Left colon (tissue), 2 donors: ENCODE measurements around the gene CCP110. TPM values are rescaled to one million over a fixed set of nuclear protein-coding genes. Genes with fewer than 3 reads are reported as not detected.

ENCODE experiments used
- ATAC-seq: fragments of 200-7000 bp; cut with Tn5 transposase; one replicate; pipeline ENCODE4 v1.9.1; 2020; ENCODE audit warnings: mild to moderate bottlenecking, moderate library complexity
- DNase-seq, 2 donors: peaks; one replicate each; pipeline ENCODE4 v3.0.0-alpha.2; 2020
- intact Hi-C, 2 donors: fragments of 100-400 bp; cut with DNase I in 1 of 2; cut with micrococcal nuclease in 1 of 2; formaldehyde crosslinking; loops; one replicate each; pipeline versions ENCODE4 v1.11.2 to v1.14.0; 2022; cut with DNase I, micrococcal nuclease
- long read RNA-seq: library from polyadenylated mRNA; unstranded; transcript quantifications from one replicate; pipeline ENCODE4 v2.0.0, GENCODE V29; 2021
- total RNA-seq, 2 donors: library from RNA; stranded (reverse); fragmentation: NEBNext Ultra II Directional; extraction: Animal tissue kit (Norgen Biotek cat#: 25700); gene quantifications; one replicate each; pipeline ENCODE4 v1.2.1, GENCODE V29; 2021
- donor health status: DM: no; HTN: no; CAD: no.
- donor health status: DM: yes; HTN: yes; CAD: no.

Gene CCP110
- total RNA-seq = 1 to 10 TPM; 9.0 to 9.9 TPM
- long read RNA-seq, full-length matches to known transcripts = 1 of 6 reads
- long read RNA-seq, partial matches to known transcripts = 4 of 6 reads
- long read RNA-seq, other reads (novel, unspliced or antisense) = 1 of 6 reads

- intact Hi-C loops = no loop called here
- peak; percentile 97 to 98 for DNase-seq
- peak; percentile 73 for ATAC-seq
Observed at GRCh38 chr16:19523559-19524355, at the start of gene CCP110. CCP110 (plus strand) TSS chr16:19523942; CDS start chr16:19527882, 3,940 bp downstream.

GRCh38 chr16:19474617-19475016 is 49.1 kb upstream of the CCP110 start:
- ATAC-seq (no peak), DNase-seq (no peak)
- intact Hi-C loops = no loop called here

GRCh38 chr16:19478505-19478904 is 45.2 kb upstream of the CCP110 start:
- DNase-seq = no peak
- no peak for ATAC-seq
- intact Hi-C loops = no loop called here

DNA sequence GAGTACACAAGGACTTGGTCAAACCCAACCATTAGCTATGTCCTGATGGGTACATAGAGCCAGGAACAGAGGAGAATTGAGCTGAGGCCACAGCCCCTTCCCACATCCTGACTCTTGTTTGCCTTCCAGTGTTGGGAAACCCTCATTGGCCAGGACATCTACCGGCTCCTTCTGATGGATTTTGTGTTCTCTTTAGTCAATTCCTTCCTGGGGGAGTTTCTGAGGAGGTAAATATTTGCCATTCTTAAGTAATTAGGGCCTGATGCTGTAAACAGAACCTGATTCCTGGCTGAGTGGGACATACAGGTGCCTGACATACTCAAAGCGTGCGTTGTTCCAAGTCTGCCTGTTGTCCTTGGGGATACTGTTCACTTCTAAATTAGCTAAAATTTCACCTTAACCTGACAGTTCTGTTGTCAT is 44.4 kb upstream of the CCP110 start:
- ATAC-seq = no peak

GRCh38 chr16:19481296-19481695 is 42.4 kb upstream of the CCP110 start:
- intact Hi-C loops = no loop called here
- ATAC-seq = no peak

More for the DNA sequence above, 44.4 kb upstream of the CCP110 start:
- no peak for DNase-seq
- intact Hi-C loops = no loop called here

DNA sequence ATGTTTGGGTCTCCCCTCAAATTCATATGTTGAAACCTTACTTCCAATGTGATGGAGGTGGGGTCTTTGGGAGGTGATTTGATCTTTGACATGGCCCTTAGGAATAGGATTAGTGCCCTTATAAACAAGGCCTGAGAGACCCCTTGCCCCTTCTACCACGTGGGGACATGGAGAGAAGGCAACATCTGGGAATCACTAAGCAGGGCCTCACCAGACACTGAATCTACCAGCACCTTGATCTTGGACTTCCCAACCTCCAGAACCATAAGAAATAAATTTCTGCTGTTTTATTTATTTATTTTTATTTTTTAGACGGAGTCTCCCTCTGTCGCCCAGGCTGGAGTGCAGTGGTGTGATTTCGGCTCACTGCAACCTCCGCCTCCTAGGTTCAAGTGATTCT is 42.0 kb upstream of the CCP110 start:
- DNase-seq (no peak), ATAC-seq (no peak)
- intact Hi-C loops = no loop called here

More at GRCh38 chr16:19481296-19481695, 42.4 kb upstream of the CCP110 start:
- DNase-seq = no peak

GRCh38 chr16:19482291-19482690 is 41.5 kb upstream of the CCP110 start:
- peak; percentile 66 for ATAC-seq
- DNase-seq = no peak
- intact Hi-C loops = no loop called here

DNA sequence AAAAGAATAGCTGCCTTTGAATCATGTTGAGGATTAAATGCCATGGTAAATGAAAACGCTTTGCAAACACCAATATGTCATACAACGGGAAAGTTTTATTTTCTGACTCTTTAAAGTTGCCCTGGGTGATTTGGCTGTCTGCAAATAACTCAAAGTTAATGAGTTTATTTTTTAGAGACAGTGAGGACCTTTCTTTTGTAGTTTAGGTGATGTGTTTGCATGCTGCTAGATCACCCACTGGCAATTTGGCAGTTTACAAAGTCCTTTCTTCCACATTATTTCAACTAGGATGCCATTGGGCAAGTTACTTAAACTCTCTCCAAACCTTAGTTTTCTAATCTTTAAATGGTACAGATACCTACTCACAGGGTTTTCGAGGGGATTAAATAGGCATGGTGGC is 39.6 kb upstream of the CCP110 start:
- intact Hi-C loops = no loop called here
- no peak for DNase-seq
- ATAC-seq = no peak

GRCh38 chr16:19485611-19486010 is 38.1 kb upstream of the CCP110 start:
- intact Hi-C loops = no loop called here
- DNase-seq = no peak

GRCh38 chr16:19486051-19486450 is 37.7 kb upstream of the CCP110 start:
- ATAC-seq = no peak

More at GRCh38 chr16:19485611-19486010, 38.1 kb upstream of the CCP110 start:
- ATAC-seq = no peak

GRCh38 chr16:19486750-19487325 is 36.9 kb upstream of the CCP110 start:
- no peak for DNase-seq
- no peak for ATAC-seq
- intact Hi-C loops = no loop called here

More at GRCh38 chr16:19486051-19486450, 37.7 kb upstream of the CCP110 start:
- intact Hi-C loops = no loop called here
- no peak for DNase-seq

- DNase-seq (peak; percentile 74 to 90), ATAC-seq (peak; percentile 95)
- intact Hi-C loops = no loop called here
Observed at GRCh38 chr16:19488213-19488640, 35.5 kb upstream of the CCP110 start.

GRCh38 chr16:19490619-19491018 is 33.1 kb upstream of the CCP110 start:
- ATAC-seq = no peak
- intact Hi-C loops = no loop called here
- no peak for DNase-seq

- intact Hi-C loops = no loop called here
- ATAC-seq = no peak
- DNase-seq = no peak
Observed at GRCh38 chr16:19497176-19497575, 26.6 kb upstream of the CCP110 start.

DNA sequence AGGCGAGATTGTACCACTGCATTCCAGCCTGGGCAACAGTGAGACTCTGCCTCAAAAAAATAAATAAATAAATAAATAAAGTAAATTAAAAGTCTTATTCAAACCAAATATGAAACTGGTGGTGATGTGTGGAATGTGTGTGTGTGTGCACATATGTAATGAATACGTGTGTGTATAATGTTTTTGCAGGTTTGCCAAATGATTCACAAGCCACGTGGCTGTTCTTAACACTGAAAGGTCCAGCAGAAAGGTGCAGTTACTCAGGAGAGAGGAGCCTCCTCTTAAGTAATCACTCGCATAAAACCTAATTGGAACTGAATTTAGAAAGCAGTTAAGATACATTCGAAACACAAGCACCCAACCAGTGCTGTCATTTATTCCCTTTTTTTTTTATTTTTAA is 24.7 kb upstream of the CCP110 start:
- intact Hi-C loops = no loop called here
- ATAC-seq (no peak), DNase-seq (no peak)

GRCh38 chr16:19499481-19499880 is 24.3 kb upstream of the CCP110 start:
- intact Hi-C loops = no loop called here
- DNase-seq (no peak), ATAC-seq (no peak)

- DNase-seq (peak; percentile 68 to 82), ATAC-seq (peak; percentile 75)
- intact Hi-C loops = loop anchor here in 1 of 2 donors (10.0 kb wide), 1 partner anchor 118 kb away; no protein-coding TSS in a partner anchor
Observed at GRCh38 chr16:19502395-19503131, 21.2 kb upstream of the CCP110 start.

DNA sequence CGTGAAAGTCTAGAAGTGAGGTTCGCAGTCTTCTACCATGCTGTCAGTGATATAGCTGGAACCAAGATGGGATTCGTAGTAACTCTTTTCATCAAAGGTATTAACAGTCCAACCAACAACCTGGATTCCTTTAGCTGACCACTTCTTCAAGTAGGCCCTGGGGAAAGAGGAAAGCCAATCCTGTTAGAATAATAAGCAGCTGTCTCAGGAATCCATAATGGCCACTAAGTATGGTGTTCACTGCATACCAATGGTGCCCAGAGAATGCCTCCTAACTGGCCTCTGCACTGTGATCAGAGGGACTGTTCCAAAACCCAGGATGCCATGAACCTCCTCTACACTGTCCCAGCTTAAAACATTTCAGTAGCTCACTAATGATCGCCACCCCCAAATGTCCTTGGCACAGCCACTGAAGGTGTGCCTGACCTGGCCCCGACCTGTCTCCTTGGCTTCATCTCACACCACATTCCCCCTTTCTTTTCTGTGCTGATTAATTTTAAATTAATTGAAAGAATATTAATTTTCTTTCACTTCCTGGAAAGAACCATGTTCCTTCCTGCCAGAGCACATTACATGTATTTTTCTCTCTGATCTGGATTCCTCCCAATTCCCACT is 20.2 kb upstream of the CCP110 start:
- ATAC-seq (no peak), DNase-seq (no peak)
- intact Hi-C loops = loop anchor here in 1 of 2 donors (10.0 kb wide), 1 partner anchor 119 kb away; no protein-coding TSS in a partner anchor
